Measurements from ENCODE around the gene GNAQ.

- TF ChIP-seq, protein P1, sequence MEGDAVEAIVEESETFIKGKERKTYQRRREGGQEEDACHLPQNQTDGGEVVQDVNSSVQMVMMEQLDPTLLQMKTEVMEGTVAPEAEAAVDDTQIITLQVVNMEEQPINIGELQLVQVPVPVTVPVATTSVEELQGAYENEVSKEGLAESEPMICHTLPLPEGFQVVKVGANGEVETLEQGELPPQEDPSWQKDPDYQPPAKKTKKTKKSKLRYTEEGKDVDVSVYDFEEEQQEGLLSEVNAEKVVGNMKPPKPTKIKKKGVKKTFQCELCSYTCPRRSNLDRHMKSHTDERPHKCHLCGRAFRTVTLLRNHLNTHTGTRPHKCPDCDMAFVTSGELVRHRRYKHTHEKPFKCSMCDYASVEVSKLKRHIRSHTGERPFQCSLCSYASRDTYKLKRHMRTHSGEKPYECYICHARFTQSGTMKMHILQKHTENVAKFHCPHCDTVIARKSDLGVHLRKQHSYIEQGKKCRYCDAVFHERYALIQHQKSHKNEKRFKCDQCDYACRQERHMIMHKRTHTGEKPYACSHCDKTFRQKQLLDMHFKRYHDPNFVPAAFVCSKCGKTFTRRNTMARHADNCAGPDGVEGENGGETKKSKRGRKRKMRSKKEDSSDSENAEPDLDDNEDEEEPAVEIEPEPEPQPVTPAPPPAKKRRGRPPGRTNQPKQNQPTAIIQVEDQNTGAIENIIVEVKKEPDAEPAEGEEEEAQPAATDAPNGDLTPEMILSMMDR (IDR thresholded peaks at IDR 0.05; ENCODE audit: low read depth, low read length, poor library complexity, severe bottlenecking): no peak
- no peak for TF ChIP-seq EZH2phosphoT487 (IDR thresholded peaks at IDR 0.05; ENCODE audit: borderline replicate concordance, low read length)
These were observed 22.0 kb upstream of the GNAQ start for GRCh38 chr9:78053627-78054026.

All from DOHH2 (cell line).